DOHH2 (cell line): ENCODE measurements around the gene SCN8A.

Experiments used
- CTCF ChIP-seq: fragments of 200-600 bp; sonication (generic); IDR thresholded peaks from one replicate; pipeline ENCODE4 v1.5.1; 2014; ENCODE audit warnings: antibody characterized with exemption, mild to moderate bottlenecking, low read depth, low read length; ENCODE audit not compliant: poor library complexity, severe bottlenecking
- EZH2phosphoT487 ChIP-seq: fragments of 200-600 bp; sonication (generic); IDR thresholded peaks from 2 replicates; pipeline ENCODE4 v1.6.1; 2017; ENCODE audit warnings: borderline replicate concordance, mild to moderate bottlenecking, antibody characterized with exemption, low read length, moderate library complexity, mixed read lengths

- TF ChIP-seq CTCF (no peak), EZH2phosphoT487 (no peak)
Observed at GRCh38 chr12:51647647-51648046, 56.6 kb downstream of the SCN8A start.
